ENCODE results near the gene TBL1X. TPM values are rescaled to one million over a fixed set of nuclear protein-coding genes. Genes with fewer than 3 reads are reported as not detected.

Gene TBL1X
- total RNA-seq, 1 experiment from 2014 or later: 31.9 TPM

DNA sequence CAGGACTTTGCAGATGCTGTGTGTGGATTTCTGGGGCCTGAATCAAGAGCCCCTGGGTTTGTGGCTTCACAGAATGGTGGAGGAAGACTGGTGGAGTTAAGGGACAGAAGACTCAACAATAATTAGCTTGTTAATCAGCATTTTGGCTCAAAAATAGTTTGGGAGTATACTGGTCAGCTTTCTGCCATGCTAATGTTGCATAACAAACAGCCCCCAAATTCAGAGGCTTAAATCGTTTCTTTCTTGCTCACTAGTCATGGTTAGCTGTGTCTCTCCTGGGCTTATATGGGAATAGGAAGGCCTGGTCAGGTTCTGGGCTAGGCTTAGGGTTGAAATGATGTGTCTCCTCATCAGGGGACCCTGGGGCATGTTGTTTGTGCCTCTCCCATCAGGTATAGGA lies 24.4 kb downstream of the TBL1X start:
- TF ChIP-seq EZH2 (IDR thresholded peaks at IDR 0.05; ENCODE audit: low read length, unreplicated experiment) (no peak), EZH2phosphoT487 (IDR thresholded peaks at IDR 0.05; ENCODE audit: borderline replicate concordance, low read length) (no peak)
- TF ChIP-seq, protein P1, sequence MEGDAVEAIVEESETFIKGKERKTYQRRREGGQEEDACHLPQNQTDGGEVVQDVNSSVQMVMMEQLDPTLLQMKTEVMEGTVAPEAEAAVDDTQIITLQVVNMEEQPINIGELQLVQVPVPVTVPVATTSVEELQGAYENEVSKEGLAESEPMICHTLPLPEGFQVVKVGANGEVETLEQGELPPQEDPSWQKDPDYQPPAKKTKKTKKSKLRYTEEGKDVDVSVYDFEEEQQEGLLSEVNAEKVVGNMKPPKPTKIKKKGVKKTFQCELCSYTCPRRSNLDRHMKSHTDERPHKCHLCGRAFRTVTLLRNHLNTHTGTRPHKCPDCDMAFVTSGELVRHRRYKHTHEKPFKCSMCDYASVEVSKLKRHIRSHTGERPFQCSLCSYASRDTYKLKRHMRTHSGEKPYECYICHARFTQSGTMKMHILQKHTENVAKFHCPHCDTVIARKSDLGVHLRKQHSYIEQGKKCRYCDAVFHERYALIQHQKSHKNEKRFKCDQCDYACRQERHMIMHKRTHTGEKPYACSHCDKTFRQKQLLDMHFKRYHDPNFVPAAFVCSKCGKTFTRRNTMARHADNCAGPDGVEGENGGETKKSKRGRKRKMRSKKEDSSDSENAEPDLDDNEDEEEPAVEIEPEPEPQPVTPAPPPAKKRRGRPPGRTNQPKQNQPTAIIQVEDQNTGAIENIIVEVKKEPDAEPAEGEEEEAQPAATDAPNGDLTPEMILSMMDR (conservative IDR thresholded peaks at IDR 0.05; ENCODE audit: low read depth, low read length): no peak
- no peaks in the 10 kb centered on the region for H3K4me1 ChIP-seq (ENCODE audit: insufficient read depth, low read length)
- ChIA-PET POLR2A (ENCODE audit: unreplicated experiment) (no interaction called here), CTCF (no interaction called here)
- no peaks in the 10 kb centered on the region for H3F3A ChIP-seq (ENCODE audit: low read length, unreplicated experiment)
- H3K36me3 ChIP-seq (ENCODE audit: low read depth, low read length): no peaks in the 10 kb centered on the region; the same call in 1 of the 2 replicates
- no peak overlapping the region for H3K9ac ChIP-seq (ENCODE audit: low read length)
- H3K9me2 ChIP-seq (replicated peaks; ENCODE audit: low read length): no peaks in the 10 kb centered on the region
- H3K4me3 ChIP-seq (ENCODE audit: low read length): no peak overlapping the region
- H2AFZ ChIP-seq (ENCODE audit: low read length): no peak overlapping the region
- no TSS peak for BruUV-seq (replicated peaks)
- H3K27me3 ChIP-seq (ENCODE audit: low read length): no peaks in the 10 kb centered on the region
- intact Hi-C loops (cut with micrococcal nuclease): no loop called here
- ATAC-seq: no peak
- peaks cover 18% of the 10 kb centered on the region for H4K20me1 ChIP-seq (ENCODE audit: low read length)
- no peak overlapping the region for H3K27ac ChIP-seq (ENCODE audit: low read length)
- H3K79me2 ChIP-seq (ENCODE audit: low read length): peaks cover 94% of the 10 kb centered on the region
- no peak for DNase-seq
- no peaks in the 10 kb centered on the region for H3K9me3 ChIP-seq (ENCODE audit: low read length)
- no peak overlapping the region for H3K4me2 ChIP-seq (ENCODE audit: low read length)

DNA sequence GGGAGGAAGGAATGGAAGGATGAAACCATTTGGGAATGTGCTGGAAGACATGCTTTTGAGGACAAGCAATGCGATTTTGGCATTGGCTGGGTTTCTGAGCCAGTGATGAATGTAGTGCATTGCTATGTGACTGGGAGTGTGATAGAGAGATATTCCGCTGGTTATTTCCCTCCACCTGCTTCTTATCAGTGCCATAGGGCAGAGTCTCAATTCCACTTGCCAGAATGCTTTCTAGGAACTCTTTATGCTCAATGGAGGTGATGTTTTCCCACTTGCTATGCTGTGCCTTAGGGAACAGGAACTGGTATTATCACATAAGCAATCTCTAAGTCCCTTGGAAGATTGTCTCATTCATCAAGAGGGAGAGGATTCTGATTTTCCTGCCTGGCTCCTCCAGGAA lies 28.0 kb downstream of the TBL1X start:
- H3K9me3 ChIP-seq (ENCODE audit: low read length): no peaks in the 10 kb centered on the region
- intact Hi-C loops (cut with micrococcal nuclease): no loop called here
- H3K4me2 ChIP-seq (ENCODE audit: low read length): no peak overlapping the region
- no peaks in the 10 kb centered on the region for H3K4me1 ChIP-seq (ENCODE audit: insufficient read depth, low read length)
- H3K27me3 ChIP-seq (ENCODE audit: low read length): no peaks in the 10 kb centered on the region
- no TSS peak for BruUV-seq (replicated peaks)
- no peak overlapping the region for H3K9ac ChIP-seq (ENCODE audit: low read length)
- H3K79me2 ChIP-seq (ENCODE audit: low read length): peaks cover 92% of the 10 kb centered on the region
- no peak overlapping the region for H3K4me3 ChIP-seq (ENCODE audit: low read length)
- peaks cover 22% of the 10 kb centered on the region for H4K20me1 ChIP-seq (ENCODE audit: low read length)
- DNase-seq (no peak), ATAC-seq (no peak)
- peaks cover 6% of the 10 kb centered on the region for H3K36me3 ChIP-seq (ENCODE audit: low read depth, low read length)
- ChIA-PET POLR2A (ENCODE audit: unreplicated experiment) (no interaction called here), CTCF (no interaction called here)
- TF ChIP-seq EZH2 (IDR thresholded peaks at IDR 0.05; ENCODE audit: low read length, unreplicated experiment) (no peak), EZH2phosphoT487 (IDR thresholded peaks at IDR 0.05; ENCODE audit: borderline replicate concordance, low read length) (no peak)
- TF ChIP-seq, protein P1 (conservative IDR thresholded peaks at IDR 0.05; ENCODE audit: low read depth, low read length): no peak
- no peak overlapping the region for H3K27ac ChIP-seq (ENCODE audit: low read length)
- no peaks in the 10 kb centered on the region for H3F3A ChIP-seq (ENCODE audit: low read length, unreplicated experiment)
- no peaks in the 10 kb centered on the region for H3K9me2 ChIP-seq (replicated peaks; ENCODE audit: low read length)
- H2AFZ ChIP-seq (ENCODE audit: low read length): no peak overlapping the region

DNA sequence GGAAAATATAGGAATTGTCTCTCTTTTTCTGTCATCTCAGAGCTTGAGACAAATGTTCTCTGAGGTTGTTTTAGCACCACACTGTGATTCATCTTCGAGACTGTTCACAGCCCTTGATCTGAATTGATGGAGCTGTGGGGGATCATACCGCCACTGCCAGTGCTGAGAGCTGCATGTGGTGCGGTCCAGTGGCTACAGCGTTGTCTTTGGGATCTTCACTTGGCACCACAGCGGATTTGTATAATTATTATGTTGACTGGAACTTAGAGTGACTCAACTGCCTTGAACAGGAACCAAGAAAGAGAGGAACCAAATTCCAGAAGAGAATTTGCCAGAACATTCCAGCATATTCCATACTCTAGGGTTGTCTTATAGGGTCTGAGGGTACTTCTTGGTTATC lies 29.1 kb downstream of the TBL1X start:
- H3K36me3 ChIP-seq (ENCODE audit: low read depth, low read length): peaks cover 6% of the 10 kb centered on the region
- no peaks in the 10 kb centered on the region for H3F3A ChIP-seq (ENCODE audit: low read length, unreplicated experiment)
- BruUV-seq (replicated peaks): no TSS peak
- peaks cover 92% of the 10 kb centered on the region for H3K79me2 ChIP-seq (ENCODE audit: low read length)
- no peak overlapping the region for H3K9ac ChIP-seq (ENCODE audit: low read length)
- intact Hi-C loops (cut with micrococcal nuclease): no loop called here
- no peaks in the 10 kb centered on the region for H3K27me3 ChIP-seq (ENCODE audit: low read length)
- POLR2A ChIA-PET (ENCODE audit: unreplicated experiment): no interaction called here
- no peaks in the 10 kb centered on the region for H3K9me3 ChIP-seq (ENCODE audit: low read length)
- no peak overlapping the region for H3K4me2 ChIP-seq (ENCODE audit: low read length)
- no peak overlapping the region for H3K27ac ChIP-seq (ENCODE audit: low read length)
- CTCF ChIA-PET: no interaction called here
- ATAC-seq (no peak), DNase-seq (no peak)
- TF ChIP-seq EZH2 (IDR thresholded peaks at IDR 0.05; ENCODE audit: low read length, unreplicated experiment): no peak
- no peak for TF ChIP-seq EZH2phosphoT487 (IDR thresholded peaks at IDR 0.05; ENCODE audit: borderline replicate concordance, low read length)
- TF ChIP-seq, protein P1 (conservative IDR thresholded peaks at IDR 0.05; ENCODE audit: low read depth, low read length): no peak
- no peak overlapping the region for H3K4me3 ChIP-seq (ENCODE audit: low read length)
- H2AFZ ChIP-seq (ENCODE audit: low read length): no peak overlapping the region
- no peaks in the 10 kb centered on the region for H3K4me1 ChIP-seq (ENCODE audit: insufficient read depth, low read length)
- H4K20me1 ChIP-seq (ENCODE audit: low read length): peaks cover 22% of the 10 kb centered on the region
- no peaks in the 10 kb centered on the region for H3K9me2 ChIP-seq (replicated peaks; ENCODE audit: low read length)
